VCaP (cell line): ENCODE data around the gene MAFB.

Experiments used
- H3K27ac ChIP-seq: fragments of 450-650 bp; 2 replicates; pipeline ENCODE4 v1.5.1; 2017
- CTCF ChIP-seq: fragments of 450-650 bp; conservative IDR thresholded peaks from 2 replicates; pipeline ENCODE4 v1.5.1; 2017; ENCODE audit warnings: mild to moderate bottlenecking, moderate library complexity

The MAFB gene

GRCh38 chr20:40680161-40680959, 8.7 kb downstream of the MAFB start:
- TF ChIP-seq CTCF: no peak

GRCh38 chr20:40679184-40679583, 9.9 kb downstream of the MAFB start:
- H3K27ac ChIP-seq: no peak overlapping the region; the same call in 1 of the 2 replicates
- no peak for TF ChIP-seq CTCF

More at GRCh38 chr20:40680161-40680959, 8.7 kb downstream of the MAFB start:
- no peak overlapping the region for H3K27ac ChIP-seq

- H3K27ac ChIP-seq: no peak overlapping the region; the same call in 1 of the 2 replicates
These were observed 10.7 kb downstream of the MAFB start for GRCh38 chr20:40678286-40678875.

GRCh38 chr20:40677343-40677924, 11.6 kb downstream of the MAFB start:
- no peak for TF ChIP-seq CTCF
- no peak overlapping the region for H3K27ac ChIP-seq

More at GRCh38 chr20:40678286-40678875, 10.7 kb downstream of the MAFB start:
- TF ChIP-seq CTCF: no peak

- H3K27ac ChIP-seq: no peak overlapping the region; the same call in 1 of the 2 replicates
- no peak for TF ChIP-seq CTCF
These were observed 12.4 kb downstream of the MAFB start for GRCh38 chr20:40676491-40677269.

GRCh38 chr20:40675599-40676221, 13.3 kb downstream of the MAFB start:
- no peak overlapping the region for H3K27ac ChIP-seq
- no peak for TF ChIP-seq CTCF
